ENCODE measurements around the gene FLVCR2. TPM values are rescaled to one million over a fixed set of nuclear protein-coding genes. Genes with fewer than 3 reads are reported as not detected.

Gene FLVCR2
- total and polyA plus RNA-seq, 2 of the 13 experiments (the other 11 are each of a cell fraction or from before 2014, with no cell fraction given), result 9.9 to 10.5 TPM

DNA sequence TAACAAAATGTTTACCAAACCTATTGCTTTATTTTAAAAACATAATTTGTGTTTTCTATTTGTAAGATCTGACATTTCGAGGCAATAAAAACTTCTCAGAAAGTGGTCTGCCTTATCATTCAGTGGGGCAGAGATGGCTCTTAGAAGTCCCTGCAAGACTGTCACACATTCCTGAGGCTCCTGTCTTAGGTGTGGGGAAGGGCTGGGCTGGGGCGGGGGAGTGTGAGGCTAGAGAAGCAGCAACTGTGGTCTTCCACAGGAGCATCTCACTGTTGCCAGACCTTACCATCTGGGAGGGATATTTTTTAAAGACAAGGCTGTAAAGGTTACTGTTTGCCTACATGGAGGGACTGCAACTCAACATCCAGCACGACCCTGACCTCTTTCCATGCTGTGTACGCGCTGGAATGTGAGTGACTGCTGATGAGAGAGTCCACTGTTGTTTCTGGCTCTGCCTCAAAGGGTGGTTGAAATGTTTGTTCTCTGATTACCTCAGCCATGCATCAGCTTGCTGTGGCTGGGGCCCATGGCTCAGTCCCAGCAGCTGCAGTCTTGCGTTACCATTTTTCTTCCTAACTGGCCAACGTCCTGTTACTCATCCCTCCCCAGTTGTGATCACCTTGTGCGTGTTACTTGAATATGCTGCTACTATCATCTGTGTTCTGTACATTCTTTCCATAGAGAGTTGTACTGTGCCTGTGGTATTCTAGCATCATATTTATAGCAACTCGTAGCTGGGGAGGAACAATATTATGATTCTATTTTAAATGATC lies 69.8 kb downstream of the FLVCR2 start (continued):
- TF ChIP-seq MEIS2 (CRISPR knock-in tag; IDR thresholded peaks at IDR 0.05), result peak; percentile 93
- TF ChIP-seq RFXAP (CRISPR knock-in tag; IDR thresholded peaks at IDR 0.05; ENCODE audit: borderline replicate concordance), result peak; percentile 81; the same call in 1 of the 2 replicates
- TF ChIP-seq ZNF609 (CRISPR knock-in tag; IDR thresholded peaks at IDR 0.05; ENCODE audit: borderline replicate concordance), result peak; percentile 97
- TF ChIP-seq, protein P1, sequence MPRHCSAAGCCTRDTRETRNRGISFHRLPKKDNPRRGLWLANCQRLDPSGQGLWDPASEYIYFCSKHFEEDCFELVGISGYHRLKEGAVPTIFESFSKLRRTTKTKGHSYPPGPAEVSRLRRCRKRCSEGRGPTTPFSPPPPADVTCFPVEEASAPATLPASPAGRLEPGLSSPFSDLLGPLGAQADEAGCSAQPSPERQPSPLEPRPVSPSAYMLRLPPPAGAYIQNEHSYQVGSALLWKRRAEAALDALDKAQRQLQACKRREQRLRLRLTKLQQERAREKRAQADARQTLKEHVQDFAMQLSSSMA (CRISPR knock-in tag; IDR thresholded peaks at IDR 0.05), result no peak
- TF ChIP-seq EP300 (IDR thresholded peaks at IDR 0.05; ENCODE audit: low read depth in 2 of 2, low read length in 2 of 2), result peak; percentile 93 to 97; a peak in 3 of 4 replicates
- TF ChIP-seq EP300 (CRISPR knock-in tag; IDR thresholded peaks at IDR 0.05; ENCODE audit: borderline replicate concordance), result peak; percentile 98
- TF ChIP-seq SPEN (CRISPR knock-in tag; IDR thresholded peaks at IDR 0.05; ENCODE audit: low read depth), result peak; percentile 84
- TF ChIP-seq KDM6A (CRISPR knock-in tag; IDR thresholded peaks at IDR 0.05; ENCODE audit: low read depth), result peak; percentile 96
- peak; percentile 62; the same call in 1 of the 2 replicates for TF ChIP-seq ARNTL (CRISPR knock-in tag; IDR thresholded peaks at IDR 0.05)
- TF ChIP-seq PHF5A (CRISPR knock-in tag; IDR thresholded peaks at IDR 0.05; ENCODE audit: low read depth, unreplicated experiment), result peak; percentile 80
- TF ChIP-seq MEIS1 (CRISPR knock-in tag; IDR thresholded peaks at IDR 0.05; ENCODE audit: borderline replicate concordance), result no peak
- no peak for TF ChIP-seq CEBPZ (IDR thresholded peaks at IDR 0.05; ENCODE audit: low read length)
- TF ChIP-seq MYC (CRISPR knock-in tag; IDR thresholded peaks at IDR 0.05; ENCODE audit: borderline replicate concordance), result peak; percentile 88; the same call in 1 of the 2 replicates
- no peak for TF ChIP-seq CHD2 (IDR thresholded peaks at IDR 0.05; ENCODE audit: low read depth, low read length)
- peak; percentile 69; the same call in 1 of the 2 replicates for TF ChIP-seq ZBTB26 (CRISPR knock-in tag; IDR thresholded peaks at IDR 0.05; ENCODE audit: borderline replicate concordance)
- peak; percentile 80; the same call in 1 of the 2 replicates for TF ChIP-seq ZNF362 (CRISPR knock-in tag; IDR thresholded peaks at IDR 0.05; ENCODE audit: borderline replicate concordance)

Measured in HepG2 (cell line).